Caco-2 (cell line): ENCODE results near the gene BCL2. TPM values are rescaled to one million over a fixed set of nuclear protein-coding genes. Genes with fewer than 3 reads are reported as not detected.
"Not testable (repeated sequence)": the region's sequence is repeated elsewhere in the genome, so short reads cannot be mapped to it uniquely, and the experiment has no call there.

Source experiments
- BruUV-seq: library from RNA; stranded (reverse); fragments of 400-500 nt; replicated peaks from 2 replicates; lab custom pipeline; 2021; lab: Mats Ljungman, UMichigan
- CTCF ChIA-PET: fragments of 300-600 bp; sonication (Branson Sonifier 250); formaldehyde crosslinking; loops from one replicate; lab custom pipeline; 2022; ENCODE audit warnings: antibody characterized with exemption; lab: Charles Lee
- POLR2A ChIA-PET: fragments of 300-600 bp; sonication (Branson Sonifier 250); formaldehyde crosslinking; loops from one replicate; lab custom pipeline; 2022; ENCODE audit warnings: antibody characterized with exemption; lab: Charles Lee
- DNase-seq, 2 experiments: peaks; one replicate each; pipeline versions ENCODE4 v3.0.0 to v3.0.0-alpha.2; 2020 to 2022
- H3K27me3 ChIP-seq: replicated peaks from 2 replicates; pipeline ENCODE4 v1.6.0; 2011; ENCODE audit warnings: low read length; ENCODE audit not compliant: control insufficient read depth, insufficient read depth
- H3K36me3 ChIP-seq: 2 replicates; pipeline ENCODE4 v1.5.1; 2011; ENCODE audit warnings: low read length; ENCODE audit not compliant: control insufficient read depth, insufficient read depth
- H3K4me1 ChIP-seq: fragments of 250-450 bp; sonication (Bioruptor Pico); 2 replicates; pipeline ENCODE4 v1.5.1; 2020; ENCODE audit warnings: mild to moderate bottlenecking
- H3K4me3 ChIP-seq: 2 replicates; pipeline ENCODE4 v1.5.1; 2011; ENCODE audit warnings: low read depth, mild to moderate bottlenecking, control low read depth, low read length
- H3K9me3 ChIP-seq: fragments of 250-450 bp; sonication (Bioruptor Pico); 2 replicates; pipeline ENCODE4 v1.5.1; 2020; ENCODE audit warnings: mild to moderate bottlenecking, moderate library complexity
- H3K27ac Mint-ChIP-seq: one replicate; pipeline ENCODE4 v1.8.0; 2022; ENCODE audit warnings: mixed read lengths; ENCODE audit not compliant: unreplicated experiment
- H3K27me3 Mint-ChIP-seq: one replicate; pipeline ENCODE4 v1.8.0; 2022; ENCODE audit warnings: mixed read lengths; ENCODE audit not compliant: insufficient read depth, unreplicated experiment
- H3K36me3 Mint-ChIP-seq: one replicate; pipeline ENCODE4 v1.8.0; 2022; ENCODE audit warnings: mild to moderate bottlenecking, mixed read lengths; ENCODE audit not compliant: insufficient read depth, unreplicated experiment
- H3K4me1 Mint-ChIP-seq: one replicate; pipeline ENCODE4 v1.8.0; 2022; ENCODE audit warnings: low read depth, mixed read lengths; ENCODE audit not compliant: unreplicated experiment
- H3K4me3 Mint-ChIP-seq: one replicate; pipeline ENCODE4 v1.8.0; 2022; ENCODE audit warnings: mild to moderate bottlenecking, moderate library complexity, mixed read lengths; ENCODE audit not compliant: unreplicated experiment
- H3K9me3 Mint-ChIP-seq: one replicate; pipeline ENCODE4 v1.8.0; 2022; ENCODE audit warnings: mixed read lengths; ENCODE audit not compliant: unreplicated experiment
- CTCF ChIP-seq, 2 experiments: fragments of 200-600 bp in 1 of 2; IDR thresholded peaks; 1 replicate in 1 of 2; 2 replicates in 1 of 2; pipeline versions ENCODE4 v1.5.1 to v1.8.0; 2011 to 2022; ENCODE audit warnings: antibody characterized with exemption in 1 of 2, control low read depth in 1 of 2, inconsistent platforms in 1 of 2, low read depth in 1 of 2, low read length in 1 of 2, mild to moderate bottlenecking in 1 of 2, moderate library complexity in 1 of 2; ENCODE audit not compliant: insufficient read depth in 1 of 2, severe bottlenecking in 1 of 2, unreplicated experiment in 1 of 2
- intact Hi-C: fragments of 100-400 bp; cut with micrococcal nuclease; formaldehyde crosslinking; loops from one replicate; pipeline ENCODE4 v1.10.0; 2022; ENCODE audit not compliant: unreplicated experiment
- total RNA-seq: library from RNA; stranded (reverse); gene quantifications from 2 replicates; pipeline ENCODE4 v1.2.3, GENCODE V29; 2022

BCL2 gene
- total RNA-seq, 1 experiment from 2014 or later: 6.5 TPM

GRCh38 chr18:63205791-63206252 lies 113.7 kb downstream of the BCL2 start:
- H3K9me3 ChIP-seq: no peaks in the 10 kb centered on the region
- POLR2A ChIA-PET: no interaction called here
- Mint-ChIP-seq H3K27me3 (no peaks in the 10 kb centered on the region), H3K27ac (no peak overlapping the region), H3K9me3 (no peaks in the 10 kb centered on the region), H3K4me3 (no peak overlapping the region), H3K4me1 (no peaks in the 10 kb centered on the region), H3K36me3 (no peaks in the 10 kb centered on the region)
- H3K4me1 ChIP-seq: no peaks in the 10 kb centered on the region
- H3K4me3 ChIP-seq: no peak overlapping the region
- no peak for DNase-seq
- no peaks in the 10 kb centered on the region for H3K27me3 ChIP-seq
- BruUV-seq: no TSS peak
- intact Hi-C loops: no loop called here
- no peaks in the 10 kb centered on the region for H3K36me3 ChIP-seq
- CTCF ChIA-PET: no interaction called here
- no peak for TF ChIP-seq CTCF (IDR thresholded peaks at IDR 0.05; ENCODE audit: insufficient read depth in 1 of 2, low read depth in 1 of 2, low read length in 1 of 2, severe bottlenecking in 1 of 2, unreplicated experiment in 1 of 2)

- ChIA-PET CTCF (no interaction called here), POLR2A (no interaction called here)
- Mint-ChIP-seq H3K4me1 (no peaks in the 10 kb centered on the region), H3K4me3 (no peak overlapping the region), H3K9me3 (no peaks in the 10 kb centered on the region), H3K36me3 (no peaks in the 10 kb centered on the region), H3K27ac (no peak overlapping the region), H3K27me3 (no peaks in the 10 kb centered on the region)
- intact Hi-C loops: no loop called here
- BruUV-seq: no TSS peak
- no peak overlapping the region for H3K4me3 ChIP-seq
- TF ChIP-seq CTCF (IDR thresholded peaks at IDR 0.05; ENCODE audit: insufficient read depth in 1 of 2, low read depth in 1 of 2, low read length in 1 of 2, severe bottlenecking in 1 of 2, unreplicated experiment in 1 of 2): no peak
- DNase-seq: no peak
- H3K9me3 ChIP-seq: no peaks in the 10 kb centered on the region
- no peaks in the 10 kb centered on the region for H3K36me3 ChIP-seq
- H3K27me3 ChIP-seq: no peaks in the 10 kb centered on the region
- H3K4me1 ChIP-seq: no peaks in the 10 kb centered on the region
Measured at GRCh38 chr18:63203497-63203896, 116.1 kb downstream of the BCL2 start.

GRCh38 chr18:63202828-63203227 lies 116.7 kb downstream of the BCL2 start:
- intact Hi-C loops: no loop called here
- H3K4me3 ChIP-seq: no peak overlapping the region

GRCh38 chr18:63201456-63201855 lies 118.1 kb downstream of the BCL2 start:
- H3K27ac Mint-ChIP-seq, H3K4me1 Mint-ChIP-seq: not testable (repeated sequence)

More at GRCh38 chr18:63202828-63203227, 116.7 kb downstream of the BCL2 start:
- Histone ChIP-seq H3K4me1 (no peaks in the 10 kb centered on the region), H3K36me3 (no peaks in the 10 kb centered on the region), H3K9me3 (no peaks in the 10 kb centered on the region), H3K27me3 (no peaks in the 10 kb centered on the region)
- no TSS peak for BruUV-seq
- no peak for DNase-seq
- ChIA-PET POLR2A (no interaction called here), CTCF (no interaction called here)
- Mint-ChIP-seq H3K4me3 (no peak overlapping the region), H3K4me1 (no peaks in the 10 kb centered on the region), H3K9me3 (no peaks in the 10 kb centered on the region), H3K36me3 (no peaks in the 10 kb centered on the region), H3K27ac (no peak overlapping the region), H3K27me3 (no peaks in the 10 kb centered on the region)
- no peak for TF ChIP-seq CTCF (IDR thresholded peaks at IDR 0.05; ENCODE audit: insufficient read depth in 1 of 2, low read depth in 1 of 2, low read length in 1 of 2, severe bottlenecking in 1 of 2, unreplicated experiment in 1 of 2)

More at GRCh38 chr18:63201456-63201855, 118.1 kb downstream of the BCL2 start:
- H3K4me3 Mint-ChIP-seq, POLR2A ChIA-PET, H3K4me1 ChIP-seq, H3K9me3 ChIP-seq, H3K4me3 ChIP-seq, intact Hi-C loops, H3K27me3 Mint-ChIP-seq, H3K27me3 ChIP-seq, BruUV-seq, DNase-seq, H3K36me3 ChIP-seq, H3K36me3 Mint-ChIP-seq, H3K9me3 Mint-ChIP-seq, CTCF ChIA-PET: not testable (repeated sequence)
